HG03025 (cell line): ENCODE data around the gene PRKRIP1.
"Not testable (repeated sequence)": the region's sequence is repeated elsewhere in the genome, so short reads cannot be mapped to it uniquely, and the experiment has no call there.

ENCODE experiments used
- ATAC-seq: cut with Tn5 transposase; IDR thresholded peaks from one replicate; pipeline ENCODE4 v1.9.1; 2021; ENCODE audit warnings: mild to moderate bottlenecking, moderate library complexity; ENCODE audit not compliant: unreplicated experiment, low FRiP score

Gene PRKRIP1

GRCh38 chr7:102403563-102403962 lies 7.4 kb downstream of the PRKRIP1 start:
- no peak for ATAC-seq

GRCh38 chr7:102404005-102404861 lies 8.1 kb downstream of the PRKRIP1 start:
- peak; percentile 73 for ATAC-seq

GRCh38 chr7:102404862-102405188 lies 8.7 kb downstream of the PRKRIP1 start:
- ATAC-seq, result not testable (repeated sequence)

- ATAC-seq, result no peak
Observed at GRCh38 chr7:102407910-102408309, 11.7 kb downstream of the PRKRIP1 start.

GRCh38 chr7:102408530-102408929 lies 12.4 kb downstream of the PRKRIP1 start:
- ATAC-seq, result not testable (repeated sequence)

- ATAC-seq, result no peak
Observed at GRCh38 chr7:102409340-102409739, 13.2 kb downstream of the PRKRIP1 start.

GRCh38 chr7:102410123-102410522 lies 14.0 kb downstream of the PRKRIP1 start:
- ATAC-seq, result no peak

- no peak for ATAC-seq
Observed at GRCh38 chr7:102410918-102411317, 14.8 kb downstream of the PRKRIP1 start.

GRCh38 chr7:102412548-102412947 lies 16.4 kb downstream of the PRKRIP1 start:
- ATAC-seq, result no peak

- no peak for ATAC-seq
Observed at GRCh38 chr7:102413091-102413490, 16.9 kb downstream of the PRKRIP1 start.

- no peak for ATAC-seq
Observed at GRCh38 chr7:102413611-102414010, 17.4 kb downstream of the PRKRIP1 start.

- no peak for ATAC-seq
Observed at GRCh38 chr7:102415685-102416225, 19.6 kb downstream of the PRKRIP1 start.

- ATAC-seq, result no peak
Observed at GRCh38 chr7:102416406-102416805, 20.2 kb downstream of the PRKRIP1 start.

GRCh38 chr7:102417105-102417504 lies 20.9 kb downstream of the PRKRIP1 start:
- ATAC-seq, result no peak

GRCh38 chr7:102418592-102418991 lies 22.4 kb downstream of the PRKRIP1 start:
- ATAC-seq, result no peak

- ATAC-seq, result no peak
Observed at GRCh38 chr7:102421706-102422240, 25.6 kb downstream of the PRKRIP1 start.

- ATAC-seq, result no peak
Observed at GRCh38 chr7:102424129-102424551, 28.0 kb downstream of the PRKRIP1 start.

GRCh38 chr7:102424787-102425218 lies 28.6 kb downstream of the PRKRIP1 start:
- no peak for ATAC-seq

- peak; percentile 52 for ATAC-seq
Observed at GRCh38 chr7:102425639-102426267, 29.6 kb downstream of the PRKRIP1 start.

- peak; percentile 59 for ATAC-seq
Observed at GRCh38 chr7:102426268-102427018, 30.3 kb downstream of the PRKRIP1 start.

- ATAC-seq, result no peak
Observed at GRCh38 chr7:102427019-102427405, 30.8 kb downstream of the PRKRIP1 start.
